ACHN (cell line): Measurements from ENCODE around the gene GATA3.

Experiments used
- DNase-seq: peaks from one replicate; pipeline ENCODE4 v3.0.0-alpha.2; 2015
- in situ Hi-C: cut with HindIII; loops from 2 replicates; pipeline ENCODE4 v1.10.0; 2017; ENCODE audit warnings: low sequenced_read_pairs, low pct_ligation_motif_present, low pct_unique_long_range_greater_than_20kb

GATA3 gene

DNA sequence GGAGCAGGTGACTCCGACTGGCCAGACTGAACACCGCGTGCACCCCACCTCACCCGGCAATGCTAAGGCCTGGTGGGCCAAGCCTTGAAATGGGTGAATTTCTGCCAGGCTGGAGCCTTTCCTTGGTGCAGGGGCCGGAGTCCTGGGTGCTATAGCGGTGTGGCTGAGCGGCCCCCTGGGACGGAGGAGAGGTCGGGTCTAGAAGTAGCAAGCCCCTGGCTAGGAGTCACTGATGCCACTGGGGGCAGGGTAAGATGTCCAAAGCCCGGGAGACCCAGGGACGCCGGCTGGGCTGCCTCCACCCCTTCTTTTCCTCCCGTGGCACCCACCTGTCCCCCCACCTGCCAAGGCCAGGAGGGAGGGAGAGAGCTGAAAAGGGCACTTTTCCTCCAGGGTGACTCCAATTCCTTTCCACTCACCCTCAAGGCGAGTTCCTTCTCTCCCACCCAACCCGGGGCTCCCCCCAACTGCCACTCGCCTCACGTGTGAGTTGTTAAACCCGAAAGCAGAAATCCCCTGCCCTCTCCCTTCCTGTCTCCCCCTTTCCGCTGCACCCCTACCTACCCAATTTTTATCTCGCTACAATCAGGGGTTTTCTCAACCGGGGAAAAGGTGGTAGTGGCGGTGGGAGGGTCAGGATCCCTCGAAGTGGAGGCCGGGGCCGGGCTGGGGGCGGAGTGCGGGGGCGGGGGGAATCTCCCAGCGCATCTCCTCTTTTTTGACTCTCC lies 6.0 kb upstream of the GATA3 start:
- in situ Hi-C loops: no loop called here

DNA sequence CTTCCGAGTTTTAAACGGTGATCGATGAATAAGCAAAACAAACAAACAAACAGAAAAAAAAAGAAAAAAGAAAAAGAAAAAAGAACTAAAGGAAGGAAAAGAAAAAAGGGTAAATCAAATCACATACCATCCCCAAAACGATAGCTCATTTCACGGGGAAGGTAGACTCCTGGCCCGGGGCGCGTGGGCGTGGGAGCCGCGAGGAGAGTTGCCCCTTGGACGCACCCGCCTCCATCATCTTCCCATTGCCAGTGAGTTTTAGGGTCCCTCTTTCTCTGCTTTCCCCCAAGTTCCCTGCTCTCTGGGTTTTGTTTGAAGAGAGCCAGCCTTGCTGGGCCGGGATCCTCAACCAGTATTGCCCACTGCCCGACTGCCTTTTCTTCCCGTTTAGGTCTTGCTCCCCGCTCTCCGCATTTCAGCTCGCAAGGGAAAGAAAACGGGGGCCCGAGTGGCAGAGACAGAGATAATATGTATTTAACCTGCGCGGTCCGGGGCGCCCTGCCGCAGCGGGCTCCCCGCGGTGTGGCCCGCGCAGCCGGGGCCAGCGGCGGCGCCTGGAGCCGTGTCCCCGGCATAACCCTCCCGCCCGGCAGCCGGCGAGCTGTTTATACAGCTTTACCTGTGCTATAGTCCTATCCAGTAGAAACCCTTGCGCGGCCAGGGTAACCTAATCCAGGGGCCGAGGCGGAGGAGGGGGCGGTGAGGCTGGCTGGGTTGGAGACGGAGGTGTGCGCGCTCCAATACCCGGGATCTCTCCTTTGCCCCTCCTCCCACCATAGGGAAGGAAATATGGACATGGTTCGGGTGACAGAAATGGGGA lies 5.2 kb upstream of the GATA3 start:
- DNase-seq: no peak
- in situ Hi-C loops: no loop called here

More for the DNA sequence above, 6.0 kb upstream of the GATA3 start:
- DNase-seq: no peak

GRCh38 chr10:8049865-8050555 lies 4.5 kb upstream of the GATA3 start:
- in situ Hi-C loops: no loop called here
- no peak for DNase-seq

- peak; percentile 13 for DNase-seq
- in situ Hi-C loops: no loop called here
Measured at GRCh38 chr10:8050556-8051108, 3.9 kb upstream of the GATA3 start.

DNA sequence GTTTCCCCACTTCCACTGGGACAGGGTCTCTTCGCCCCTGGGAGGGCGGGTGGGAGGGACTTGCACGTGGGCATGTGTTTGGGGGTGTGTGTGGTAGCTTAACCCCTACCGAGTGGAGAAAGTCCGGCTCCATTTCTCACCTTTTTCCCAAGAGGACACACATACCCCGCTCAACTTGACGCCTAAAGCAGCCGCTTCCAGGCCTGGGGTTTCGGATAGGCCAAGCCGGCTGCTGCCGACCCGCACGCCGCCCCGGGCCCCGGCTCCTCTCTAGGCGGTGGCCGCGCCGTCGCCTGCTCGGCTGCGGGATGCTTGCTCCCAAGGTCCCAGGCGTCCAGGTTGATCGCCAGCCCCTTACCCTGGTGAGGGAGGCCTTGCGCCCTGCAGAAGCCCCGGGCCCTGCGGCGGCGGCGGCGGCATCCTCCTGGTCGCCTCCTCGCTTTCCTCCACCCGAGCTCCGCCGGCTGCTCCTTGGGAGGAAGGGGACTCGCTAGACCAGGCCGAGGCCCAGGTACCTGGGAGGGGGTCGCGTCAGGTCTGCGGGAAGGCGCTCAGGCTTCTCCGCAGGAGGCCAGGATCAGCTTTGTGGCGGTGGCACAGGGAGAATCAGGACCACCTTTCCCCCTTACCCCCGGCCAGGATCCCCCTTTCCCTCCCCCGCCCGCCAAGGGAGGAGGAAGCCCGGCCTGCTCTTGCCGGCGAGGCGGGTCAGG lies 3.2 kb upstream of the GATA3 start:
- no peak for DNase-seq
- in situ Hi-C loops: no loop called here

DNA sequence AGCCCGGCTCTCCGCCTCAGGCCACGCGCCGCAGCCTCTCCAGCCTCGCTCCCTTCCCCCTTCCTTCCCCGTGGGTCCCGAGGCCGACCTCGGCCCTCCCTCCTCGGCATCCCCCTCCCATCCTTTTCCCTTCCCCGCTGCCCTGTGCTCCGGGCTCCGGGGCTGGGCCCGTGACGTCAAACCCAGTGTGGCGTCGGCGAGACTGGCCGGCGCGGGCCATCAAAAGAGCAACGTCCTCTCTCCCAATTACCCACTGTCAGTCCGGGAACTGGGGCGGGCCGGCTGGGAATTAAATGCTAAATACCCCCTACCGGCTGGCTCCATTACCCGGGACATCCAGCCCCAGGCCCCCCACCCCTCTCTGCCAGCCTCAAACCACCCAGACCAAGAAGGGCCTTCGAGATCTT lies 2.6 kb upstream of the GATA3 start:
- no peak for DNase-seq
- in situ Hi-C loops: no loop called here

GRCh38 chr10:8052341-8052955 lies 2.0 kb upstream of the GATA3 start:
- DNase-seq: no peak
- in situ Hi-C loops: no loop called here

DNA sequence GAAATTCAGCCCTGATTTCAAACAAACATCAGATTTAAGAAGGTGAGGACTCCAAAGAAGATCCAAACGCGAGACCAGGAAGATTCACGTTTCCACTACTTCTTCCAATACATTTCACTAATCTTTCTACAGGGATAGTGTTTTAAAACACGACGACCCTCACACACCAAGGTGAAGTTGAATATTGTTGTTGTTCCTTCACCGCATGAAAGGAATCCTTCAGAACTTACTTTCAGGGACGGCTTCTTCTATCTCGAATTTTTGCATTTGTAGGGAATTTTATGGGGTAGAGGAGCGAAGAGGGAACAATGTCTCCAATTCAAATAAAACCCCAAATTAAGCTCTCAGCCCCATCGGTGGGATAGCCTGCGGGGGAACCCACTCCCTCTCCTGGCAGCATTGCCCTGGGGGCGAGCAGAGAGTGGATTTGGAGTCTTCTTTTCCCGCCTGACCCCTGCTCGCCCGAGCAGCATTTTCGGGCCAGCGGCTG lies 1.5 kb upstream of the GATA3 start:
- DNase-seq: no peak
- in situ Hi-C loops: no loop called here

GRCh38 chr10:8053446-8054243 lies 843 bp upstream of the GATA3 start:
- DNase-seq: peak; percentile 68
- in situ Hi-C loops: no loop called here

DNA sequence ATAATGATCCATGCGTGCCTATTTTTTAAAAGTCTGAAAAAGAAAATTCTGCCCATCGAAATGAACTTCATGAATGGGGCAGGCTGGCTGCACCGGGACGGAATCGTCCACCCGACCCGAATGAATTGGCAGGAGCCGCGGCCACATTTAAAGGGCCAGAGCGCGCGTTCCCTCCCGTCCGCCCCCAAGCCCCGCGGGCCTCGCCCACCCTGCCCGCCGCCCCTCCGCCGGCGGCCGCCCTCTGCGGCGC lies 319 bp upstream of the GATA3 start:
- no peak for DNase-seq
- in situ Hi-C loops: no loop called here

DNA sequence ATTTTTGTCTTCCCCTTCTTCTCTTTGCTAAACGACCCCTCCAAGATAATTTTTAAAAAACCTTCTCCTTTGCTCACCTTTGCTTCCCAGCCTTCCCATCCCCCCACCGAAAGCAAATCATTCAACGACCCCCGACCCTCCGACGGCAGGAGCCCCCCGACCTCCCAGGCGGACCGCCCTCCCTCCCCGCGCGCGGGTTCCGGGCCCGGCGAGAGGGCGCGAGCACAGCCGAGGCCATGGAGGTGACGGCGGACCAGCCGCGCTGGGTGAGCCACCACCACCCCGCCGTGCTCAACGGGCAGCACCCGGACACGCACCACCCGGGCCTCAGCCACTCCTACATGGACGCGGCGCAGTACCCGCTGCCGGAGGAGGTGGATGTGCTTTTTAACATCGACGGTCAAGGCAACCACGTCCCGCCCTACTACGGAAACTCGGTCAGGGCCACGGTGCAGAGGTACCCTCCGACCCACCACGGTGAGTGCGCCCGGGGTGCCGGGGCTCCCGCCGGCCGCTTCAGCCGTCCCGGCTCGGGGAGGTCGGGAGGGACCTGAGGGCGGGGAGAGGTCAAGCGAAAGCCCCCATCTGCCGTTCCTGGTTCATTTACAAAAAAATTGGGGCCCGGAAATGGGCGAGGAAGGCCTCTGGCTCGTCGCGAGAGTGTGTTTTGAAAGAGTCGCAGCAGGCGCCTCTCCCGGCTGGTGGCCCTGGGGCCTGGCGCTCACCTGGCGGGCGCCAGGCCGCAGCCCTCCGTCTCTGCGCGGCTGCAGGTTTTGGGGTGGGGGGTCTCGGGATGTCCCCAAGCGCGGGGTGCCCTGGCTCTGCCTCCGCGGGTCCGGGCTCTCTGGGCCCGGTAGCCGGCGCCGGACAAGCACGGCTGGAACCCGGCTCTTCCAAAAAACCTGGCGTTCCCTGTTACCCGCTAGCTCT lies 1.2 kb downstream of the GATA3 start:
- in situ Hi-C loops: no loop called here
- no peak for DNase-seq

DNA sequence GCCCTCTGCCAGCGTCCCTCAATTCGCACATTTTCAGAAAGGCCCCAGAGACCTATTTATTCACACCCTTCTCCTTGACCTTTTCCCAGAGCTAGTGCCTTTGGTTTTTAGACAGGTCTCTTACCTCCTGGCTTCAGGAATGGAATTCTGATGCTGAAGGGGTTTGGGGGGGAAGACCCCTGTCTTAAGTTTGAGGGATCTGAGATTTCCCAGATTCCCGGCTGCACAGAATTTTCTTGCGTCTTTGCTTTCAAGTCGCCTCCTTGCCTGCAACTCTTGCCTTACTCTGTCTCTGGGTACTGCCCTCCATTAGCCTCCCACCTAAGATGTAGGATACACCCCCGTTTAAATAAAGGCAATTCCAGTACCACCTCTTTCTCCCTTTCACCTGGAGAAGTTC lies 1.9 kb downstream of the GATA3 start:
- in situ Hi-C loops: no loop called here
- no peak for DNase-seq

- in situ Hi-C loops: no loop called here
- no peak for DNase-seq
Measured at GRCh38 chr10:8056871-8057331, 2.4 kb downstream of the GATA3 start.

DNA sequence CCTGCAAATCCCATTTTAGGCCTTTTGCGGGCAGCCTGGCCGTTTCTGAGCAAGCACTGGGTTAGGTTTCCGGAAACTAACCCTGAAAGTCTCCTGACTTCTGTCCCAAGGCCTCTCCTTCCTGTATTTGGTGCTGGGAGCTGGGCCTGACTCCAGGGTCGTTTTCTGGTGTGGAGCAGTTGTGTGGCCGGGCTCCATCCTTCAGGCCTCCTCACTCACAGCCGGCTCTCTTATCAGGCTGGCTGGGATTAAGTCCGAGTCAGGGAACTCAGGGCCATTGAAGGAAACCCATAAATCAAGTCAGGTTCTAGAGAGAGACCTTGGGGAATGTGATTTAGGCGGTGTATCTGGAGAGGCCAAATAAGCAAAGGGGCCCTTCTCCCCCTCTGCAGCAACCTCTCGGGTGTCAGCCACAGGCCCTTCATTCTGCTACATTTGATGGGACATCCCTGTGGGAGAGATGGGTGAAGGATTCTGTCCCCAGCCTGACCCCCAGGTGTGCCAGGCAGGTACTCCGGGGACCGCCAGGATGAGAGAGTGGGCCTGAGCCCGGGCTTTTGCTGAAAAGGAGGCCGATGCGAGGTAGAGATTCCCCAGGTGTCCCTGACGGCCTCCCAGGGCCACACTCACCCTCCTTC lies 3.3 kb downstream of the GATA3 start:
- in situ Hi-C loops: no loop called here

GRCh38 chr10:8058274-8059111 lies 4.0 kb downstream of the GATA3 start:
- in situ Hi-C loops: no loop called here
- DNase-seq: no peak

More for the DNA sequence above, 3.3 kb downstream of the GATA3 start:
- DNase-seq: no peak
